Cardiac atrium fibroblast (primary cell): ENCODE results near the gene NR2F1-AS1. TPM values are rescaled to one million over a fixed set of nuclear protein-coding genes. Genes with fewer than 3 reads are reported as not detected.

ENCODE experiments used
- total RNA-seq: library from RNA; depleted of rRNA; stranded (reverse); fragments of >200 nt; gene quantifications from 2 replicates; pipeline ENCODE4 v1.2.3, GENCODE V29; 2015

NR2F1-AS1 gene
- 19.0 and 36.8 TPM in 2 replicates for total RNA-seq

DNA sequence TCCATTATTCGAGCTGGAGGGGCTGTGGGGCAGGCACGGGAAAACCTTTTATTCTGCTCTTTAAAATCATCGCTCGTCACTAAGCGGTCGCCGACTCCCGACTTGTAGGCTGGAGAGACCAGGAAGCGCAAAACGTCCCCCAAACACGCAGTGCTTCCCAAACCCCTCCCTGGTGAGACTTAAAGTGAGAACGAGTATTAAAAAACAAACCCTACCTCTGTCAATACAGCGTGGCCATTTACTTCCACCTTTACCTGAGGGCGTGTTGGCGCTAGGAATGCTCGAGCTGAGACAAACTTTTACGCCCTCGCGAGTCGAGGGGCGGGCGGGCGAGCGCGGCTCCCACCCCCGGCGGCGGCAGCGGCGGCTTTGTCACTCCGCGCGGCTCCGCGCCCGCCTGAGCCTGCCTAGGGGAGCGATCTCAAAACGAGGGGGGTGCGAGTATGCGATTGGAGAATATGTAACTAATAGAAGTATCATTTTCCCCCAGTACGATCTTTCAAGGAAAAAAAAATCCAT is at the start of gene NR2F1-AS1:
TSS of gene NR2F1-AS1 (minus strand) at position 293 of the 519 bp plus-strand sequence.

GRCh38 chr5:93582677-93583438 is 1.8 kb upstream of the NR2F1-AS1 start, which contains the start of gene NR2F1:
TSS of gene NR2F1 (plus strand) at chr5:93583222. CDS start at chr5:93585024, 1,802 bp downstream.

Other genes with a start within 250 kb of the NR2F1-AS1 start
- gene NR2F1, start 2.0 kb upstream of the NR2F1-AS1 start, total RNA-seq: 85.9 and 157 TPM in 2 replicates
- gene POU5F2, start 160.4 kb upstream of the NR2F1-AS1 start, total RNA-seq: 0.16 and 0.18 TPM in 2 replicates